Lower leg skin (tissue), 4 donors: Measurements from ENCODE around the gene WNT6. TPM values are rescaled to one million over a fixed set of nuclear protein-coding genes. Genes with fewer than 3 reads are reported as not detected.
"Not testable (repeated sequence)": the region's sequence is repeated elsewhere in the genome, so short reads cannot be mapped to it uniquely, and the experiment has no call there.

Experiments
- DNase-seq, 2 donors: peaks; one replicate each; pipeline ENCODE4 v3.0.0-alpha.2; 2019; ENCODE audit warnings: low spot score in 2 of 2
- H3K4me3 ChIP-seq: fragments of 200-600 bp; sonication (generic); 2 replicates; pipeline ENCODE4 v1.5.1; 2017; ENCODE audit warnings: mild to moderate bottlenecking, low read depth; ENCODE audit not compliant: poor library complexity, severe bottlenecking
- POLR2A ChIP-seq, 2 donors: fragments of 450-650 bp; IDR thresholded peaks; one replicate each; pipeline ENCODE4 v1.6.1; 2016 to 2017; ENCODE audit warnings: antibody characterized with exemption in 2 of 2, mild to moderate bottlenecking in 1 of 2, moderate library complexity in 1 of 2
- WGBS, 2 donors: methylation state at CpG; one replicate each; pipeline ENCODE4 v1.1.5; 2018; 5-methylcytosine and 5-hydroxymethylcytosine counted together
- intact Hi-C: fragments of 100-400 bp; cut with DNase I; formaldehyde crosslinking; loops from one replicate; pipeline ENCODE4 v1.15.0; 2023; ENCODE audit warnings: low total_unique reads
- total RNA-seq, 4 donors: library from RNA; depleted of rRNA; stranded (reverse); fragments of >200 nt; gene quantifications; one replicate each; pipeline ENCODE4 v1.1.0, GENCODE V29; 2016
- TF ChIP-seq, protein P1 (sequence below), 3 donors: fragments of 450-650 bp; IDR thresholded peaks; one replicate each; pipeline ENCODE4 v1.5.1; 2016; ENCODE audit warnings: antibody characterized with exemption in 3 of 3, mild to moderate bottlenecking in 3 of 3, moderate library complexity in 2 of 3

Gene WNT6
- total RNA-seq, 4 donors from 2014 or later, result 1.3 to 5.5 (median 3.7) TPM

- intact Hi-C loops, result no loop called here
- no peak overlapping the region for H3K4me3 ChIP-seq
- DNase-seq, result peak in 1 of 2 donors; percentile 45
- no peak for TF ChIP-seq POLR2A (IDR thresholded peaks at IDR 0.05)
- TF ChIP-seq, protein P1, sequence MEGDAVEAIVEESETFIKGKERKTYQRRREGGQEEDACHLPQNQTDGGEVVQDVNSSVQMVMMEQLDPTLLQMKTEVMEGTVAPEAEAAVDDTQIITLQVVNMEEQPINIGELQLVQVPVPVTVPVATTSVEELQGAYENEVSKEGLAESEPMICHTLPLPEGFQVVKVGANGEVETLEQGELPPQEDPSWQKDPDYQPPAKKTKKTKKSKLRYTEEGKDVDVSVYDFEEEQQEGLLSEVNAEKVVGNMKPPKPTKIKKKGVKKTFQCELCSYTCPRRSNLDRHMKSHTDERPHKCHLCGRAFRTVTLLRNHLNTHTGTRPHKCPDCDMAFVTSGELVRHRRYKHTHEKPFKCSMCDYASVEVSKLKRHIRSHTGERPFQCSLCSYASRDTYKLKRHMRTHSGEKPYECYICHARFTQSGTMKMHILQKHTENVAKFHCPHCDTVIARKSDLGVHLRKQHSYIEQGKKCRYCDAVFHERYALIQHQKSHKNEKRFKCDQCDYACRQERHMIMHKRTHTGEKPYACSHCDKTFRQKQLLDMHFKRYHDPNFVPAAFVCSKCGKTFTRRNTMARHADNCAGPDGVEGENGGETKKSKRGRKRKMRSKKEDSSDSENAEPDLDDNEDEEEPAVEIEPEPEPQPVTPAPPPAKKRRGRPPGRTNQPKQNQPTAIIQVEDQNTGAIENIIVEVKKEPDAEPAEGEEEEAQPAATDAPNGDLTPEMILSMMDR (IDR thresholded peaks at IDR 0.05), result no peak
- 46 to 57% methylated on average over 4 of the region's 4 CpGs for WGBS, 2 donors
Measured at GRCh38 chr2:218834685-218835084, 24.9 kb upstream of the WNT6 start.

GRCh38 chr2:218837495-218837894 is 22.1 kb upstream of the WNT6 start:
- intact Hi-C loops, result no loop called here
- 92% methylated on average over 2 of the region's 2 CpGs for WGBS, 2 donors
- no peak for TF ChIP-seq POLR2A (IDR thresholded peaks at IDR 0.05)
- TF ChIP-seq, protein P1 (IDR thresholded peaks at IDR 0.05), result no peak
- no peak for DNase-seq
- H3K4me3 ChIP-seq, result no peak overlapping the region

DNA sequence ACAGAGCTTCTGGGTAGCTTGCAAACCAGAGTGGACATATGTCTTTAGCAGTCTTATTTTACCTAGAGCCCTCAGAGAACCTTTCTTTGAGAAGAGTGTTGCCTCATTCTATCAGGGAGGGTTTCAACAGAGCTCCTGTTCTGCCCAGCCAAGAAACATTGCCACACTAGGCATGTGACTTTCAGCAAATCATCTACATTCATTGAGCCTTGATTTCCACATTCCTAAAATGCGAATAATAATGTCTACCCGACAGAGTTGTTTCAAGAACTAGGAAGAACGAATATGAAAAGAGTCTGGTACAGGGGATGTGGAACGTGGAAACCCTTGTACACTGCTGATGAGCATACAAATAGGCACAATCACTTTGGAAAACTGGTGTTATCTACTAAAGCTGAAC is 20.2 kb upstream of the WNT6 start:
- WGBS, 2 donors, result 60 to 67% methylated on average over 4 of the region's 4 CpGs
- H3K4me3 ChIP-seq, result no peak overlapping the region
- no peak for TF ChIP-seq POLR2A (IDR thresholded peaks at IDR 0.05)
- peak in 1 of 2 donors; percentile 75 for DNase-seq
- intact Hi-C loops, result no loop called here

- 88 to 92% methylated on average over 1 of the region's 1 CpG for WGBS, 2 donors
- TF ChIP-seq, protein P1 (IDR thresholded peaks at IDR 0.05), result no peak
- TF ChIP-seq POLR2A (IDR thresholded peaks at IDR 0.05), result no peak
- no peak overlapping the region for H3K4me3 ChIP-seq
- DNase-seq, result no peak
- intact Hi-C loops, result loop anchor here (10.0 kb wide), 1 partner anchor 115 kb away; no protein-coding TSS in a partner anchor
Measured at GRCh38 chr2:218839888-218840287, 19.7 kb upstream of the WNT6 start.

DNA sequence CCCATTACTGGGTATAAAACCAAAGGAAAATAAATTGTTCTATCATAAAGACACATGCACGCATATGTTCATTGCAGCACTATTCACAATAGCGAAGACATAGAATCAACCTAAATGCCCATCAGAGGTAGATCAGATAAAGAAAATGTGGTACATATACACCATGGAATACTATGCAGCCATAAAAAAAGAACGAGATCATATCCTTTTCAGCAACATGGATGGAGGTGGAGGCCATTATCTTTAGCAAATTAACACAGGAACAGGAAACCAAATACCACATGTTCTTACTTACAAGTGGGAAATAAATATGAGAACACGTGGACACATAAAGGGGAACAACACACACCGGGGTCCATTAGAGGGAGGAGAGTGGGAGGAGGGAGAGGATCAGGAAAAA is 15.3 kb upstream of the WNT6 start:
- WGBS, 2 donors, result 70 to 85% methylated on average over 5 of the region's 5 CpGs
- not testable (repeated sequence) for DNase-seq, H3K4me3 ChIP-seq
- intact Hi-C loops, result loop anchor here (10.0 kb wide), 1 partner anchor 120 kb away; no protein-coding TSS in a partner anchor

DNA sequence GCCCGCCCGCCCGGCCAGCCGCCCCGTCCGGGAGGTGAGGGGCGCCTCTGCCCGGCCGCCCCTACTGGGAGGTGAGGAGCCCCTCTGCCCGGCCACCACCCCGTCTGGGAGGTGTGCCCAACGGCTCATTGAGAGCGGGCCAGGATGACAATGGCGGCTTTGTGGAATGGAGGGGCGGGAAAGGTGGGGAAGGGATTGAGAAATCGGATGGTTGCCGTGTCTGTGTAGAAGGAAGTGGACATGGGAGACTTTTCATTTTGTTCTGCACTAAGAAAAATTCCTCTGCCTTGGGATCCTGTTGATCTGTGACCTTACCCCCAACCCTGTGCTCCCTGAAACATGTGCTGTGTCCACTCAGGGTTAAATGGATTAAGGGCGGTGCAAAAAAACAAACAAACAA is 12.6 kb upstream of the WNT6 start:
- peak in 1 of 2 donors; percentile 20 for DNase-seq
- intact Hi-C loops, result loop anchor here (5.0 to 10.0 kb wide), 2 partner anchors 122 to 435 kb away; no protein-coding TSS in a partner anchor
- H3K4me3 ChIP-seq, result not testable (repeated sequence)
- 39 to 55% methylated on average over 8 of the region's 18 CpGs for WGBS, 2 donors

GRCh38 chr2:218849721-218850120 is 9.9 kb upstream of the WNT6 start:
- 68 to 73% methylated on average over 7 of the region's 7 CpGs for WGBS, 2 donors
- TF ChIP-seq, protein P1 (IDR thresholded peaks at IDR 0.05), result no peak
- TF ChIP-seq POLR2A (IDR thresholded peaks at IDR 0.05), result no peak
- intact Hi-C loops, result loop anchor here (5.0 to 10.0 kb wide), 2 partner anchors 125 to 437 kb away; no protein-coding TSS in a partner anchor
- no peak overlapping the region for H3K4me3 ChIP-seq
- DNase-seq, result peak in 1 of 2 donors; percentile 26
